DMS 273 (cell line): ENCODE results near the gene KIAA0825.

Experiments
- DNase-seq: peaks from one replicate; lab custom pipeline; 2025; ENCODE audit not compliant: unreplicated experiment; lab: John Stamatoyannopoulos, UW

The KIAA0825 gene

DNA sequence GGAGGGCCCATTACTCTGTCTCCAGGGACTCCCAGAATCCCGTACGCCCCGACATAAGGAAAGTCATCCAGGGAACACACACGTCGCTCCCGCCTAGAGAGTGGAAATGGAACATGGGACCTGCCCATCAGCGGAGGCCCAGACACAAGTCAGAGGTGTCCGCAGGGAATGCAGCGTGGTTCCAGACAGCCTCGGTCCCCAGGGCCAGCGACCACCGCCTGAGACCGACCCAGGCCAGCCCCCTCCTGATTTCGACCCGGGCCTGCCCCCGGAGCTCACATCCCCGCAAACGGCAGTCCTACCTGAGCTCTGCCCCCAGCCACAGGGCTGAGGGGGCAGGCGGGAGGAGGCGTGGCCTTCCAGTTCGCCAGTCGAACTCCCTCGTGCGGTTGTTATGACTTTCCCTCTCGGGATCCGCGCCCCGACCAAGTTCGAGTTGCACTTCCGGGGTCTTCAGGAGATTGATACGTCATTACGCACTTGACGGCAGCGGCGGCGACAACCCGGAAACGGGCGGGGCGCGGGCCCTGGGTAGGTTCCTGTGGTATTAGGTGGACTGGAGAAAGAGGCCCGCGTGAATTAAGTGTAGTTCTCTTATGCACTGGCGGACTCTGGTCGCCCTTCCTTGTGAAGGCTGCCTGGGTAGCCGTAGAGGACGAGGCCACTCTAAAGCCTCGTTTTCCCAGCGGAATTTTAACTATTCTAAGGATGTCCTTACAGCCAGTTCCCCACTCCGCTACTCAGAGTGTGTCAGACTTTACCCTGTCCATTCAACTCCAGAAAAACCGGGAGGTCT is 507.0 kb downstream of the KIAA0825 start:
- DNase-seq: peak; percentile 99

DNA sequence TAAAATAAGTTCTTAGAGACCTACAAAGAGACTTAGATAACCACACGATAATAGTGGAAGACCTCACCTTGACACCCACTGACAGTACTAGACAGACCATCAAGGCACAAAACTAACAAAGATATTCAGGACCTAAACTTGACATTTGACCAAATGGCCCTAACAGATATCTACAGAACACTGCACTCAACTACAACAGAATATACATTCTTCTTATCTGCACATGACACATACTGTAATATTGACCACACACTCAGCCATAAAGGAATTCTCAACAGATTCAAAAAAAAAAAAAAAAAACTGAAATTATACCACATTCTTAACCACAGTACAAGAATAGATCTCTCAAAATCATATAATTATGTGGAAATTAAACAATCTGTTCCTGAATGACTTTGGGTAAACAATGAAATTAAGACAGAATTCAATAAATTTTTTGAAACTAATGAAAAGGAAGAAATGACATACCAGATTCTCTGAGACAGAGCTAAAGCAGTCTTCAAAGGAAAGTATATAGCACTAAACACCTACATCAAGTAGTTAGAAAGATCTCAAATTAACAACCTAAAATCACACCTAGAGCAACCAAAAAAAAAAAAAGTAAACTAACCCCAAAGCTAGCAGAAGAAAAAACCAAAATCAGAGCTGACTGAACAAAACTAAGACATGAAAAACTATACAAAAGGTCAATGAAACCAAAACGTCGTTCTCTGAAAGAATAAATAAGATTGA is 514.7 kb downstream of the KIAA0825 start:
- DNase-seq: no peak
